ENCODE results near the gene ARHGAP12. TPM values are rescaled to one million over a fixed set of nuclear protein-coding genes. Genes with fewer than 3 reads are reported as not detected.
A peak's percentile ranks its signal among the peaks of the same experiment; 100 is the strongest.

The ARHGAP12 gene
- total RNA-seq, 1 experiment from 2014 or later, result 27.9 TPM

DNA sequence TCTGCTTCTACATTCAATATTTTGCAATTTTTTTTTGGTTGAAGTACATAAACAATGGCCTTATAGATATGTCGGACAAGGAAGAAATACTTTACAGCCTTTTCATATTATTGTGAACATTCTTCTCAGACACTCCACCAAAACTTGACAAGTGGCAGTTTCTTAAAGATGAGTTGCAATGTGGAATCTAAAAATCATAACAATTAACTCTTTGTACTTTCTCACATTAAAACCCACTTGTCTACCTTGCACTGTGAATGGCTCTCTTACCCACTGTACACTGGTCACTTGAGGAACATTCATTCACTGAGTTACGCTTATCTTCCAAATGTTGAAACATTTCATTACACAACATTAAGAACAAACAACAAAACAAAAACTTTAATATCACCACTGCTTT, 44.2 kb downstream of the ARHGAP12 start:
- DNase-seq (ENCODE audit: low read depth), result no peak

DNA sequence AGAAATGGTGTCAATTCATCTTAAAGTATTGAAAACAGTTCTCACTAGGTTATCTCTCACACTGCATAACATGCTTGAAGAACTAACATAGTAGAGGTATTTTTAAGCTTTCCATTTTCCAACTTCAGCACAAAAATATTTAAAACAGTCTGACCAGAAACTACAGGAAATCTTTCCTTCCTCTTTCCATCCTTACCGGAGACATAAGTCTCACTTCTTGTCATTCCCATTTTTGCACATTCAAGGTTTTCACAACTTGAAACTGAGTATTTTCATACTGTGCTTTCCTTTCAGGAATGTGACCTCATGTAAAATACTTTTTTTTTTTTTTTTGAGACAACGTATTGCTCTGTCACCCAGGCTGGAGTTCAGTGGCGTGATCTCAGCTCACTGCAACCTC, 45.2 kb downstream of the ARHGAP12 start:
- DNase-seq (ENCODE audit: low read depth), result no peak

DNA sequence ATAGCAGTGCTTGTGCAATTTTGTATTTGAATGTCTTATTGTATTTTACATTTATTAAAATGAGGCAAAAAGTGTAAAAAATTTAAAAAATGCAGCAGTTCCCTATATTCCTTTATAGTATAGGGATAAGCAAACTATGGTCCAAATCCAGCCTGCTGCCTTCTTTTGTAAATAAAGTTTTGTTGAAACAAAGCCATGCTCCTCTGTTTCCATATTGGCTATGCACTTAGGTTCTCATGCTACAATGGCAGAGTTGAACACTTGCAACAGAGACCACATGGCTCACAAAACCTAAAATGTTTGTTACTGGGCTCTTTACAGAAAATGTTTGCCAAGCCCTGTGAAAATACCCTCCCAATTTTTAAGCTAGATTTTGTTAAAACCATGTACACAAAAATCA, 50.1 kb downstream of the ARHGAP12 start:
- DNase-seq (ENCODE audit: low read depth), result no peak

DNA sequence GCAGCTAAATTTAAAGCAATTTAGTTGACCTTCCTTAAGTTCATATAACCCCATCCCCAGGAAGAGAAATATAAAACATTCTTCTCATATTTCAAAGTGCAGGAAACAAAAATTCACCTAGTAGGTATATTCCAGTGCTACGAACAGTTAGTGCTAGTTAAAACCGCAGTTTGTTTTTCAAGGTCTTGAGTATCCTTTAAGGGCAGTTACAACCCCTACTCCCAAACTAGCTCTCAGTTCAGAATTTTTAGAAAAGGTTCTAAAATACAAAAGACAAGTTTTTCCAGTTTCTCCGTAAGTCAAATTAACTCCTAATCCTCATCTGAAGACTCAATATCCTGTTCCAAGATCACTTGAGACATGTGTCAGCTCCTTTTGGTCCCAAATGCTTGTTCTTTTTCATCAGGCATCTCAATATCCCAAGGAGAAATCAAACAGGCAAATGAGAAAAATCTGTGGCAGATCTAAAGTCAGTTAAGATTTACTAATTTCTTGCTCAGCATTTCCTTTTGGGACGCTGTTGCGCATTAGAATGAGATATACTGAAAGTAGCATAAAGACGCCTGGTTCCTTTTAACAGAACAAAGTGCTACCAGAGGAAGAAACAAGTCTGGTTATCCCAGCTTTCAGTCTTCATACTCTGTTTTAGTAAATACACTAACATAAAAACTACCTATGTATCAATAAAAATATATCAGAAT, 51.8 kb downstream of the ARHGAP12 start:
- no peak for DNase-seq (ENCODE audit: low read depth)

DNA sequence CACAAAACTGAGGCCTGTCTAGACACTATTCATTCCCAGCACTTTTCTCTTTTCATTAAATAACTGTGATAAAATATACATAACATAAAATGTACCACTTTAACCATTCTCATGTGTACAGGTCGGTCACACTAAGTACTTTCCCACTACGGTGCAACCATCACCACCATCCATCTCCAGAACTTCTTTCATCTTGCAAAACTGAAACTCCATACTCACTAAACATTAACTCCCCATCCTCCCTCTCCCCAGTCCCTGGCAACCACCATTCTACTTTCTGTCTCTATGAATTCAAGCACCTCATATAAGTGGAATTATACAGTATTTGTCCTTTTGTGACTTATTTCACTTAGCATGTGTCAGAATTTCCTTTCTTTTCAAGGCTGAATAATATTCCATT, 53.0 kb downstream of the ARHGAP12 start:
- DNase-seq (ENCODE audit: low read depth), result no peak

DNA sequence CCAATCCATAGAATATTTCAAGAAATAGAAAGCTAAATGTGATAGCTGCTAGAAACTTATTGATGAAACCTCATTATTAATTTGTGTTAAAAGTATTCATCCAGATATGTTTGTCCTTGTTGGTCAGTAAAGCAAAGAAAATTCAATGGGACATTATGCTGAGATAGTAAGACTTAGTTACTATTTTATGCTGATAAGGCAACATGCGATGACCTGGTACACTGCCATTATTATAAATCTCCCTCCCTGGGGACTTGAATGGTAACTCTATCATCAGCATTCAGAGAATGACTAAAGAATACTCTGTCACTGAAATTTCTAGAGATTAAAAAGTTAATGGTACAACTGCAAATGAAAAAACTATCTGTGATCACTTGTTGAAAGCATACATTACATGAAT, 54.9 kb downstream of the ARHGAP12 start:
- DNase-seq (ENCODE audit: low read depth), result no peak

DNA sequence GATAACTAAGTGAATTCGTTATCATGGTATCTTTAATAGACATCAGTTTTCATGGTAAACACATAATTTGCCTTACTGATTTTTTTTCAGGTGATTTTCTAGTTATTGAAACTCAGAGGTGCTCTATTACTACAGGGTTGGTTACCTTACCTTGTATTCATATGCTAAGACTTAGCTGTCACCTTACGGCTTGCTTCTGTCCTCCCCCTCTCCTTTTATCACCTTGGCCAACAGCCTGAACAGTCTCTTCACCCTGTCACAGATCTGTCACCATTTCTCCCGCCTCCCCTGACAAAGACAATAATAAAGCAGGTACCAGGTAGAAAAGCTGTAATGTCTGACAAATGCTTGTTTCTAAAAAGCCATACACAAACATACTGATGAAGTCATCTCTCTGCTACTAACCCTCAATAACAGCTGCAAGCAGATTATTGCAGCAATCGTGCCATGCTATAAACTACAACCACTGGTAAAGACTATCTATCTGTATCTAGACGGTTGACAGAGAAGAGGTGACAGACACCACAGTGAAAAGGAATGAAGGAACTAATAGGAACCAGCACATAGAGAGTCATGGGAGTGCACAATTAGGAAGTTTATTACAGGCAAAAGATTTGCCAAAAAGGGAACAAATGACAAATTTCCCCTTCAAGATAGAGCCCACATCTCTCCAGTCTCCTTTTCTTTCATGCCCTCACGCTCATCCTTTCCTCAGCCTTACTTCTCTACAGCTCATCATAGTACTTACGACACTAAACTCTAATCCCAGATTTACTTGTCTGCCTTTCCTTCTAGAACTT, 57.2 kb downstream of the ARHGAP12 start:
- no peak for DNase-seq (ENCODE audit: low read depth)

DNA sequence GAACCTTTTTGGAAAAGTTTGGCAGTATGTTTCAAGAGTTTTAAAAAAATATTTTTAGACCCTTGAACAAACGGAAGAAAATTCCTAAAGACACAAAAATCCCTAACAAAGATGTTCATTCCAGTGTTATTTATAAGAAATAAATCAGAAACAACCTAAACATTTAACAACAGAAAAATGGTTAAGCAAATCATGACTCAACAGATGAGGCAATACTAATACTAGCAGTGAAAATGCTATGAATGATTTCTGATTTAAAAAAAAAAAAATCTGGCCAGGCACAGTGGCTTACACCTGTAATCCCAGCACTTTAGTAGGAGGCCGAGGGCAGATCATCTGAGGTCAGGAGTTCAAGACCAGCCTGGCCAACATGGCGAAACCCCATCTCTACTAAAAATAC, 61.0 kb downstream of the ARHGAP12 start:
- no peak for DNase-seq (ENCODE audit: low read depth)

DNA sequence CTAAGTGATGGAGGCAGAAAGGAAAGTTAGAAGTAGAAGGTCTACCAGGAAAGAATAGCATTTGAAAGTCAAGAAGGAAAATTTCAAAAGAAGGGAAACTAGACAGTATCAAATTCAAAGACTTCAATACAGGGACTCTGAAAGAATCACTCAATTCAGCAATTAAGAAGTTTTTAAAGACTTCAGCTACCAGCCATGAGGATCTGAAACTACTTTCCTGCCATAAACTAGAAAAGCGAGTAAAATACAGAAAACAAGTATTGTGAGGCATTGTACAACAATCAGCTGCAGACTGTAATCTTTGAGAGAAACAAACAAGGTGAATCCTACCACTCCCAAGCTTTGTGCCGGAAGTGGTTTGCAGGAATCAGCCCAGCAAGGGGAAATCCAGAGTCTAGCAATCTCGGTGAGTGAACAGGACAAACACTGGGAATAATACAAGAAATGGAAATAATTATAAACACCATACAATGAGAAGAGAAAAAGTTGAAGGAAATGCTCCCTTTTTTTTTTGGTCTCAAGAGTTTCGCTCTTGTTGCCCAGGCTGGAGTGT, 62.4 kb downstream of the ARHGAP12 start:
- DNase-seq (ENCODE audit: low read depth), result peak; percentile 14

DNA sequence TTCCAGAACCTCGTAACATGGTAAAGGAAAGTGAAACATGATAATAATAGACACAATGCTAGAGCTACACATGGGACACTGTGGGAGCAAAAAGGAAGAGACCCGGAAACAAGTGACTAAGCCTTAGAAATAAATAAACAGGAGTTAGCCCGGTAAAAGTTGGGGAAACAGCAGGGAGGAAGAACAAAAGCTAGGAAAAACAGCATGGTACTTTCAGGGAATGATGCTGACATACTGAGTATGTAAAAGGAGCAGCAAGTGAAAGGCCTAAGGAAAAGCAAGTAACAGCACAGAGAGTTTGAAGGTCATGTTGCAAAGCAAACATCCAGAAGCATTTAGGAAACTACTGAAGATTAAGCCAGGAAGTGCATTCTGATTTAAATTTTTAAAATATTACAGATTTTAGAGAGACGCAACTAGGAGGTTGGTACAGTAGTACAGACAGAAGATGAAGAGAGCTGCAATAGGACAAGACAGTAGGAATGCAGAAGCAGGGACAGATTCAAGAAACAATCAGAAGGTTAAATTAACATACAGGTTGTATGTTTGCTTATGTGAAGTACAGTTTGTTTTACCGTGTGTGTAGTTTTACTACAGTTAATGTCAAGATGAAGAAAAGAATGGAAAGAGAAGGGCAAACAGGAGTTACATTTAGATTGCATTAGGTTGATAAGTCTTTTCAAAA, 63.7 kb downstream of the ARHGAP12 start:
- DNase-seq (ENCODE audit: low read depth), result peak; percentile 68

DNA sequence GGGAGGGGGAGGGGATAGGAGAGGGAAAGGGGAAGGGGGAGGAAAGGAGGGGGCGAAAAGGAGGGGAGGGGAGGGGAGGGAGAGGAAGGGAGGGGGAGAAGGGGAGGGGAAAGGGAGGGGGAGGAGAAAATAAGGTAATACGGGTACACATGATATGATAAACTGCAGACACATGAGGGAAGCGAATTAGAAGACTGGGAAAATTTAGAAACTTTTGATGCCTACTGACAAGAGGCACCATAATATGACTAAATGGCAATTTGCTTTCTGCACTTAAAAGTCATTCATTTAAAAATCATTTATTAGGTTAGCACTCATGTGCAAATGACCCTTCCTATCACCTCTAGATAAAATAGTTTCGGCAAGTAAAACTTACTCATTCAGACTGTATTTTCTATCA, 73.6 kb downstream of the ARHGAP12 start:
- no peak for DNase-seq (ENCODE audit: low read depth)

DNA sequence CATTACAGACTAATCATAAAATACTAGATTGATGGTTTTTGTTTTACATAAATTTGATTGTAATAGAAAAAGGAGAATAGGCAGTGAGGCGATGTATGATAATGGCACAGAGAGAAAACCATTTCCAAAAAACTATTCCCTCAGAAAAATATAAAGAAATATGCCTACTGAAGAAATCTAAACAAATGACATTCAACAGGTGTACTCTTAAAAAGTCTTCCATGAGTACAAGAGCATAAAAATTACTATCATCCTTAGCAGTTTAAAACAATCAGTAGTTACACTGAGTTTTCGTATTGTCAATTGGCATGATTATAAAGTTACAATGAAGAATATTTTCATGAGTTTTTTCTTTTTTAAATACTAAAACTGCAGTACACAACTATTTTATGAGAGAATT, 75.0 kb downstream of the ARHGAP12 start:
- DNase-seq (ENCODE audit: low read depth), result no peak

DNA sequence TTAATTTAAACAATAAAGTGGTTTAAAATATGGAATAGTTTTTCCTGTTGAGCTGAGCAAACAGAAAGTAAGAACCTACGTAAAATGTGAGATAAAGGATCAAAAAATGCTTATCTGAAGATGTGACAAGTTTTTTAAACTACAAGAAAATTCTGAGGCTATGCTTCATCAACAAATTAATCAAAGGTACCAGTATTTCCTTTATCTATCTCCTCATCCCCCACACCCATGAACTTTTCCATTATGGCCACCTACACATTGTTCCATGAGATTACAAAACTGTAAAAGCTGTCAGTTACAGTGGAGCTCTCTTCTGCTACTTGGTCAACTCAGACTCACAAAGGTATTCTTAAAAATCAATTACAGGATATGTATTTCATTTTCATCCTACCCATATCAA, 77.4 kb downstream of the ARHGAP12 start:
- DNase-seq (ENCODE audit: low read depth), result no peak

DNA sequence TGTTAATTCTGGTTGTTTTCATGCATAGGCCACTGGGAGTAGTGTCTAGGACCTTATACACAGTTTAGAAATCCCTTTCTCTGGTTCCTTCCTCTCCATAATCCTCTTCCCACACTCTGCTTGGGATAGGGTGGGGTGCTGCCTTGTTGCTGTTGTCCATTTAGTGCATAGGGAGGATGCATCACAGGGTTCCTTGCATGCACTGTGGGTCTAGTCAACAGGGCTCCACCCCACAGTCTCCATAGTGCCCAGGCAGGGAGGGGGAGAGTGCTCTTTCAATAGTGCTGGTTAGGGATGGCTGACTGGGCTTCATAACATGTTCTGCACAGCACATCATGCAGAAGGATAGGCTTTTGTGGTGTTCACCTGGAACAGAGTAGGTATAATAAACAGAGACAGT, 81.1 kb downstream of the ARHGAP12 start:
- no peak for DNase-seq (ENCODE audit: low read depth)

DNA sequence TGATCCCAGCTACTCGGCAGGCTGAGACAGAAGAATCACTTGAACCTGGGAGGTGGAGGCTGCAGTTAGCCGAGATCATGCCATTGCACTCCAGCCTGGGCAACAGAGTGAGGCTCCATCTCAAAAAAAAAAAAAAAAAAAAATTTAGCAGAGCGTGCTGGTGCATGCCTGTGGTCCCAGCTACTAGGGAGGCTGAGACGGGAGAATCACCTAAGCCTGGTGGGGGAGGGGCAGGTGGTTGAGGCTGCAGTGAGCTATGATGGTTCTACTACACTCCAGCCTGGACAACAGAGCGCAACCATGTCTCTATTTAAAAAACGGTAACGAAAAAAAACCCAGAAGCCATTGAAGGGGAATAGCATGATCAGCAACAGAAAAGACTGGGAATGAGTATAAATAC, 89.9 kb downstream of the ARHGAP12 start:
- DNase-seq (ENCODE audit: low read depth), result no peak

DNA sequence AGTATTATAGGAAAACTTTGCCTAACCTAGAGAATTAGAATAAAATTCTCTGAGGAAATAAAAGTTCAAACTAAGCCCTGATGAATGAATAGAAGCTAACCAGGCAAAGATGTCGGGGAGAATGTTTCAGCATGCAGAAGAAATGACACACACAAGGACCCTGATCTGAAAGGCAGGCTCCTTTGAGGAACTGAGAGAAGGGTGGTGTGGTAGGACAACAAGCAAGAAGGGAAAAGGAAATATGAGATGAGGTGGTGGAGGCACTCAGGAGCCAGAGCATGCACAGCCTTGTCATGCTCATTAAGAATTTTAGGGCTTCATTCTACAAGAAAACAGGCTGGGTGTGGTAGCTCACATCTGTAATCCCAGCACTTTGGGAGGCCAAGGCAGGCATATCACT, 90.6 kb downstream of the ARHGAP12 start:
- DNase-seq (ENCODE audit: low read depth), result no peak

DNA sequence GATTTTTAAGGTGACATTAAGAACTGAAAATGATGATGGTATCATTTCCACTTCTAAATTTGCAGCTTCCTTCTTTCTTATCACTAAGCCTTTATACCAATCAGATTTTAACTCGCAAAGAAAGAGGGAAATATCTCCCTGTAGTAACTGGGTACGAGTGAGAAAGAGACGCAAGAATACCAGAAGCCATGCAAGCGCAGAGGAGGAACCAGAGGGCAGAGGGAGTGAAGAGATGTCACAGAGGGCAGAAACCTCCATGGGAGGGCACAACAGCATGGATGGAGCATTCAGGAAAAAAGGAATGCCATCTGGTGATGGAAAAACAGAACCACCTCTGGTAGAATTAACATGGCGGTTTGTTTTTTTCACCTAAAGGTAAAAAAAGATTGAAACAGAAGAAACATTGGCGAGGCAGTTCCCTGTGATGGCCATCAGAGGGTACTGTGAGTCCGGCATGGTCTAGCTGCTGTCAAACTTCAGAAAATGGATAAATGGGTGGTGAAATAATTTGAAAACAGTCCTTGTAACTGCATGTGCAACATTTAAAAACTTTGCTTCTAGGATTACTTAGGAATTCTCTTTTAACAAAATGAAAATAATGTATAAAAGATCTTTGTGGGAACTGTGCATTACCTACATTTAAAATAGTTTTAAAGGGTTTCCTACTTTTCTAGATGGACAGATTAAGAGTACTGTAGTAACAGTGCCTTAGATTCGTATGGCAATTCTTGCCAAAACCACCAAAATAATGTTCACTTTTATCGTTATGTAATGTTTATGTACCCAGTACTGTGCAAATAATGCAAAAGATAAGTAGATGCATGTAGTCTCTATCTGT, 91.8 kb downstream of the ARHGAP12 start:
- DNase-seq (ENCODE audit: low read depth), result peak; percentile 39

DNA sequence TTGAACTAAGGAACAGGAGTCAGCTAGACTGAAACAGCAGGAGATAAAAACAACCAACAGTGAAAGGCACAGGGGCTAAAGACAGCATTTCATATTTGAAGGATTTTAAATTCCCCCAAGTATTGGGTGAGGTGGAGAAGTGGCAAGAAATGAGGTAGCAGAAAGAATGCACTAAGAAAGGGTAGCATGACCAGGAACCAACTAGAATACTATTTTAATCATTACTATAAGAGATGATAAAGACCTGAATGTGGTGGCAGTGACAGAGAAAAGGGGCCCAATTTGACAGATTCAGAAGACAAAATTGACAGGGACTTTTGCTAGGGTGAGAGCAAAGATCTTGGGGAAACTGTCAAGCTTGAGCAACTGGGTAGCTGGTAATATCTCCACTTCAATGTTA, 94.9 kb downstream of the ARHGAP12 start:
- no peak for DNase-seq (ENCODE audit: low read depth)

DNA sequence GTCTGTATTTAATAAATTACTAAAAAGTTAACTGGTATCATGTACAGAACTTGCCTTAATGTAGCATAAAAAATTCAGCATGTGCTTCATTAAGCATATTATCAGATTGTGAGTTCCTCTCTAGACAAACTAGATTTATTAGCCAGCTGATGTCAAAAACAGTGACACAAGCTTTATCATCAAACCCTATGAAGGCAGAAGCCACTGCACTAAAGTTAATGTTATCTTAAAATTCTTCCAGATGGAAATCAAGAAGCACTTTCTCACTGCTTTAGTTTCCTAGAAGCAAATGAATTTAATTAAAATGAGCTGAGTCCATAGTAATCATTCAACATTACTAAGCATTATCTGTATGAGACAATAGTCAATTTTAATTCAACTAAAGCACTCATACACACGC, 96.4 kb downstream of the ARHGAP12 start:
- DNase-seq (ENCODE audit: low read depth), result no peak

DNA sequence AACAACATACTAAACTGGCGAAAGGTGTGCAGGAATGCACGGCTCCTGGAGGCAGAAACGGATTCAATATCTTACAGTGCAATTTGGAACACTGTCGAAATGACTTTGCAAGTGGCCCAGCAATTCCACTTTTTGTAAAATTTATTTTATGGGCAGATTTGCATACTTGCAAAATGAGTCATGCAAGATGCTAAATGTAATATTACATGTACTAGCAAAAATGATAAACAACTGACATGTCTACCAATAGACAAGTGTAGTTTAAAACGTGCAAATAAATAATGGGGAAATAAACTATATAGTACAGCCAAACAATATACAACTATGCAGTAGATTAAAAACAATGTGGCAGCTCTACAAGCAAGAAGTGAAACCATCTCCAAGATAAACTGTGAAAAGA, 97.7 kb downstream of the ARHGAP12 start:
- no peak for DNase-seq (ENCODE audit: low read depth)

DNA sequence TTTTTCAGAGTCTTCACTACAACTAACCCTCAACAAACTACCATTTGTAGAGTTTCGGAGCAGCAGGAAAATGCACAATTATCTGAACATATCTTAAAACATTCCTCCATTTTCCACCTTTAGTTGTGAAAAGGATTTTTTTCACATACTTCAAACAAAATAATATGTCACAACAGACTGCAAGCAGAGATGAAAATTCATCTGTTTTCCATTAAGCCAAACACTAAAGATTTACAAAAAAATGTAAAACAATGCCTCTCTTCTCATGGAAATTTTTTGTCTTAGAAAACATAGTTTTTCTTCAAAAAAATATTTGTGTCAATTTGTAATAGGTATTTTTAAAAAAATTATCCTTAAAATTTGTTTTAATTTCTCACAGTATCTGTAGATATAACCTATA, 98.9 kb downstream of the ARHGAP12 start:
- no peak for DNase-seq (ENCODE audit: low read depth)

Measured in HT1080 (cell line).